HEK293 (cell line): Measurements from ENCODE around the gene COG6.

Source experiments
- CTCF ChIA-PET: fragments of 350-600 bp; formaldehyde crosslinking; extraction: SDS; loops from one replicate; lab custom pipeline; 2021; ENCODE audit warnings: antibody characterized with exemption; lab: Yijun Ruan, JAX
- POLR2A ChIA-PET: fragments of 300-600 bp; formaldehyde crosslinking; extraction: SDS; loops from one replicate; lab custom pipeline; 2020; ENCODE audit warnings: antibody characterized with exemption, inconsistent platforms; lab: Yijun Ruan, JAX
- H3K27ac ChIP-seq: fragments of 200-500 bp; sonication (Bioruptor generic); 2 replicates; pipeline ENCODE4 v1.5.1; 2014; ENCODE audit warnings: low read depth, low read length, control low read depth, inconsistent platforms; ENCODE audit errors: extremely low read depth
- H3K36me3 ChIP-seq, 2 experiments: fragments of 200-500 bp in 1 of 2; sonication (Bioruptor generic) in 1 of 2; 1 replicate in 1 of 2; 2 replicates in 1 of 2; pipeline ENCODE4 v1.5.1; 2014 to 2017; ENCODE audit warnings: inconsistent platforms in 2 of 2, low read length in 2 of 2; ENCODE audit not compliant: control insufficient read depth in 2 of 2, insufficient read depth in 1 of 2
- H3K4me1 ChIP-seq: fragments of 200-500 bp; sonication (Bioruptor generic); 2 replicates; pipeline ENCODE4 v1.5.1; 2014; ENCODE audit warnings: mild to moderate bottlenecking, low read length, inconsistent platforms; ENCODE audit not compliant: control insufficient read depth, insufficient read depth
- H3K4me3 ChIP-seq: 2 replicates; pipeline ENCODE4 v1.5.1; 2011; ENCODE audit warnings: low read depth, mild to moderate bottlenecking, control low read depth, low read length, moderate library complexity
- H3K9me3 ChIP-seq: fragments of 200-500 bp; sonication (Bioruptor generic); 2 replicates; pipeline ENCODE4 v1.5.1; 2014; ENCODE audit warnings: low read depth, low read length, inconsistent platforms; ENCODE audit not compliant: control insufficient read depth, insufficient read depth
- EGR2 ChIP-seq: fragments of 450-650 bp; formaldehyde crosslinking; IDR thresholded peaks from 2 replicates; pipeline ENCODE4 v1.5.1; 2016; ENCODE audit warnings: low read depth, missing biosample characterization, missing genetic modification characterization
- GLIS2 ChIP-seq: fragments of 450-650 bp; formaldehyde crosslinking; IDR thresholded peaks from 2 replicates; pipeline ENCODE4 v1.5.1; 2016; ENCODE audit warnings: missing biosample characterization, missing genetic modification characterization
- OSR2 ChIP-seq: fragments of 450-650 bp; formaldehyde crosslinking; IDR thresholded peaks from 2 replicates; pipeline ENCODE4 v1.5.1; 2016; ENCODE audit warnings: missing biosample characterization, missing genetic modification characterization
- SP2 ChIP-seq: fragments of 450-650 bp; formaldehyde crosslinking; IDR thresholded peaks from 2 replicates; pipeline ENCODE4 v1.5.1; 2016; ENCODE audit warnings: missing biosample characterization, missing genetic modification characterization
- ZBTB1 ChIP-seq: fragments of 450-650 bp; formaldehyde crosslinking; IDR thresholded peaks from 2 replicates; pipeline ENCODE4 v1.5.1; 2016; ENCODE audit warnings: missing biosample characterization, missing genetic modification characterization
- ZBTB48 ChIP-seq: fragments of 450-650 bp; formaldehyde crosslinking; IDR thresholded peaks from 2 replicates; pipeline ENCODE4 v1.5.1; 2016; ENCODE audit warnings: missing biosample characterization, missing genetic modification characterization
- ZEB2 ChIP-seq: fragments of 450-650 bp; formaldehyde crosslinking; IDR thresholded peaks from 2 replicates; pipeline ENCODE4 v1.5.1; 2016; ENCODE audit warnings: missing biosample characterization, missing genetic modification characterization
- ZNF121 ChIP-seq: fragments of 450-650 bp; formaldehyde crosslinking; IDR thresholded peaks from 2 replicates; pipeline ENCODE4 v1.5.1; 2016; ENCODE audit warnings: missing biosample characterization, missing genetic modification characterization
- ZNF169 ChIP-seq: fragments of 450-650 bp; formaldehyde crosslinking; IDR thresholded peaks from 2 replicates; pipeline ENCODE4 v1.5.1; 2016; ENCODE audit warnings: missing biosample characterization, missing genetic modification characterization
- ZNF350 ChIP-seq: fragments of 450-650 bp; formaldehyde crosslinking; IDR thresholded peaks from 2 replicates; pipeline ENCODE4 v1.5.0; 2017; ENCODE audit warnings: missing biosample characterization, mild to moderate bottlenecking, missing genetic modification characterization
- ZNF426 ChIP-seq: fragments of 450-650 bp; formaldehyde crosslinking; IDR thresholded peaks from 2 replicates; pipeline ENCODE4 v1.5.1; 2017; ENCODE audit warnings: missing biosample characterization, missing genetic modification characterization, mild to moderate bottlenecking, inconsistent platforms, moderate library complexity
- ZNF558 ChIP-seq: fragments of 450-650 bp; formaldehyde crosslinking; IDR thresholded peaks from 2 replicates; pipeline ENCODE4 v1.5.1; 2016; ENCODE audit warnings: missing biosample characterization, missing genetic modification characterization
- ZNF654 ChIP-seq: fragments of 450-650 bp; formaldehyde crosslinking; IDR thresholded peaks from 2 replicates; pipeline ENCODE4 v1.5.1; 2016; ENCODE audit warnings: low read depth, missing biosample characterization, missing genetic modification characterization
- ZNF747 ChIP-seq: fragments of 450-650 bp; formaldehyde crosslinking; IDR thresholded peaks from 2 replicates; pipeline ENCODE4 v1.5.1; 2016; ENCODE audit warnings: missing biosample characterization, missing genetic modification characterization
- ZNF777 ChIP-seq: fragments of 450-650 bp; formaldehyde crosslinking; IDR thresholded peaks from 2 replicates; pipeline ENCODE4 v1.5.1; 2017; ENCODE audit warnings: missing biosample characterization, missing genetic modification characterization, borderline replicate concordance
- ZNF837 ChIP-seq: fragments of 450-650 bp; formaldehyde crosslinking; IDR thresholded peaks from 2 replicates; pipeline ENCODE4 v1.5.1; 2016; ENCODE audit warnings: missing biosample characterization, missing genetic modification characterization
- ZXDB ChIP-seq: fragments of 450-650 bp; formaldehyde crosslinking; IDR thresholded peaks from 2 replicates; pipeline ENCODE4 v1.5.1; 2016; ENCODE audit warnings: missing biosample characterization, missing genetic modification characterization
- TF ChIP-seq, protein P1 (sequence below): fragments of 450-650 bp; formaldehyde crosslinking; IDR thresholded peaks from 2 replicates; pipeline ENCODE4 v1.5.1; 2016; ENCODE audit warnings: missing biosample characterization, missing genetic modification characterization, borderline replicate concordance
- TF ChIP-seq, protein P2 (sequence below): fragments of 450-650 bp; formaldehyde crosslinking; IDR thresholded peaks from 2 replicates; pipeline ENCODE4 v1.5.1; 2016; ENCODE audit warnings: missing biosample characterization, missing genetic modification characterization, borderline replicate concordance
- TF ChIP-seq, protein P3 (sequence below): fragments of 450-650 bp; formaldehyde crosslinking; IDR thresholded peaks from 2 replicates; pipeline ENCODE4 v1.5.1; 2016; ENCODE audit warnings: missing biosample characterization, missing genetic modification characterization

COG6 gene

DNA sequence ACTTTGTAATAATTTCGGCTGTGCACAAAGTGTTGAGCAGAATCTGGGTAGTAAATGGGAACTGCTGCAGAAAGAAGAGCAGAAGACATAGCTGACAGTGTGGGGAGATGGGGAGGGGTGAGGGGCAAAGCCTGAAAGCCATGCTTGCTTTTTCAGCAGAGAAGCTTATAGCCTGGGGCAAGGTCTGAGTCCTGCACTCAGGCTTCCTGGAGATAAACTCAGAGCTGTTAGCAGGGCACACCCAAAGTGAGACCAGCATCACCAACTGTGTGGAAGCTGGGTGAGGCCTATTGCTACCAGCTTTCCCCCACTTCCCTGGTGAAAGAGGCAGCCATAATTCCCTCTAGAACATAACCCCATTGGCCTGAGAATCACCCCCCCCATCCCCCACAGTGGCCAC is 36.9 kb upstream of the COG6 start (continued):
- TF ChIP-seq, protein P1, sequence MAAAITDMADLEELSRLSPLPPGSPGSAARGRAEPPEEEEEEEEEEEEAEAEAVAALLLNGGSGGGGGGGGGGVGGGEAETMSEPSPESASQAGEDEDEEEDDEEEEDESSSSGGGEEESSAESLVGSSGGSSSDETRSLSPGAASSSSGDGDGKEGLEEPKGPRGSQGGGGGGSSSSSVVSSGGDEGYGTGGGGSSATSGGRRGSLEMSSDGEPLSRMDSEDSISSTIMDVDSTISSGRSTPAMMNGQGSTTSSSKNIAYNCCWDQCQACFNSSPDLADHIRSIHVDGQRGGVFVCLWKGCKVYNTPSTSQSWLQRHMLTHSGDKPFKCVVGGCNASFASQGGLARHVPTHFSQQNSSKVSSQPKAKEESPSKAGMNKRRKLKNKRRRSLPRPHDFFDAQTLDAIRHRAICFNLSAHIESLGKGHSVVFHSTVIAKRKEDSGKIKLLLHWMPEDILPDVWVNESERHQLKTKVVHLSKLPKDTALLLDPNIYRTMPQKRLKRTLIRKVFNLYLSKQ (tag by site-specific recombination) = no peak
- TF ChIP-seq ZNF654 = no peak
- TF ChIP-seq, protein P2, sequence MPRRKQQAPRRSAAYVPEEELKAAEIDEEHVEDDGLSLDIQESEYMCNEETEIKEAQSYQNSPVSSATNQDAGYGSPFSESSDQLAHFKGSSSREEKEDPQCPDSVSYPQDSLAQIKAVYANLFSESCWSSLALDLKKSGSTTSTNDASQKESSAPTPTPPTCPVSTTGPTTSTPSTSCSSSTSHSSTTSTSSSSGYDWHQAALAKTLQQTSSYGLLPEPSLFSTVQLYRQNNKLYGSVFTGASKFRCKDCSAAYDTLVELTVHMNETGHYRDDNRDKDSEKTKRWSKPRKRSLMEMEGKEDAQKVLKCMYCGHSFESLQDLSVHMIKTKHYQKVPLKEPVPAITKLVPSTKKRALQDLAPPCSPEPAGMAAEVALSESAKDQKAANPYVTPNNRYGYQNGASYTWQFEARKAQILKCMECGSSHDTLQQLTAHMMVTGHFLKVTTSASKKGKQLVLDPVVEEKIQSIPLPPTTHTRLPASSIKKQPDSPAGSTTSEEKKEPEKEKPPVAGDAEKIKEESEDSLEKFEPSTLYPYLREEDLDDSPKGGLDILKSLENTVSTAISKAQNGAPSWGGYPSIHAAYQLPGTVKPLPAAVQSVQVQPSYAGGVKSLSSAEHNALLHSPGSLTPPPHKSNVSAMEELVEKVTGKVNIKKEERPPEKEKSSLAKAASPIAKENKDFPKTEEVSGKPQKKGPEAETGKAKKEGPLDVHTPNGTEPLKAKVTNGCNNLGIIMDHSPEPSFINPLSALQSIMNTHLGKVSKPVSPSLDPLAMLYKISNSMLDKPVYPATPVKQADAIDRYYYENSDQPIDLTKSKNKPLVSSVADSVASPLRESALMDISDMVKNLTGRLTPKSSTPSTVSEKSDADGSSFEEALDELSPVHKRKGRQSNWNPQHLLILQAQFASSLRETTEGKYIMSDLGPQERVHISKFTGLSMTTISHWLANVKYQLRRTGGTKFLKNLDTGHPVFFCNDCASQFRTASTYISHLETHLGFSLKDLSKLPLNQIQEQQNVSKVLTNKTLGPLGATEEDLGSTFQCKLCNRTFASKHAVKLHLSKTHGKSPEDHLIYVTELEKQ = no peak
- no peak for TF ChIP-seq ZNF426 (tag by site-specific recombination)
- TF ChIP-seq, protein P3, sequence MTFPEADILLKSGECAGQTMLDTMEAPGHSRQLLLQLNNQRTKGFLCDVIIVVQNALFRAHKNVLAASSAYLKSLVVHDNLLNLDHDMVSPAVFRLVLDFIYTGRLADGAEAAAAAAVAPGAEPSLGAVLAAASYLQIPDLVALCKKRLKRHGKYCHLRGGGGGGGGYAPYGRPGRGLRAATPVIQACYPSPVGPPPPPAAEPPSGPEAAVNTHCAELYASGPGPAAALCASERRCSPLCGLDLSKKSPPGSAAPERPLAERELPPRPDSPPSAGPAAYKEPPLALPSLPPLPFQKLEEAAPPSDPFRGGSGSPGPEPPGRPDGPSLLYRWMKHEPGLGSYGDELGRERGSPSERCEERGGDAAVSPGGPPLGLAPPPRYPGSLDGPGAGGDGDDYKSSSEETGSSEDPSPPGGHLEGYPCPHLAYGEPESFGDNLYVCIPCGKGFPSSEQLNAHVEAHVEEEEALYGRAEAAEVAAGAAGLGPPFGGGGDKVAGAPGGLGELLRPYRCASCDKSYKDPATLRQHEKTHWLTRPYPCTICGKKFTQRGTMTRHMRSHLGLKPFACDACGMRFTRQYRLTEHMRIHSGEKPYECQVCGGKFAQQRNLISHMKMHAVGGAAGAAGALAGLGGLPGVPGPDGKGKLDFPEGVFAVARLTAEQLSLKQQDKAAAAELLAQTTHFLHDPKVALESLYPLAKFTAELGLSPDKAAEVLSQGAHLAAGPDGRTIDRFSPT = no peak

DNA sequence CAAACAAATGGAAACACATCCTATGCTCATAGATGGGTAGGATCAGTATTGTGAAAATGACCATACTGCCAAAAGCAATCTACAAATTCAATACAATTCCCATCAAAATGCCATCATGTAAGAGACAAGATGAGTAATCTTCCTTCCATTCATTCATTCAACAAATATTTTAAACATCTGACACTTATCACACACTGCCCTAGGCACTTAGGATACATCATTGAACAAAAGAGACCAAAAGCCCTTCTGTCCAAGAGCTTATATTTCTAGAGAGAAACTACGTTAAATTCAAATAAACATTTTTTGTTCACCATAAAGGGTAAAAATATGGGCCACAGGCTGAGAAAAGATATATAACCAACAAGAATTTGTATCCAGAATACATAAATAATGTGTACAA is 32.0 kb upstream of the COG6 start:
- ChIA-PET CTCF (interaction anchor here (0.7 kb wide), 1 partner anchor 18 kb away, joined by 4 read pairs; no protein-coding TSS in a partner anchor), POLR2A (no interaction called here)
- Histone ChIP-seq H3K27ac (no peak overlapping the region), H3K4me3 (no peak overlapping the region), H3K36me3 (no peaks in the 10 kb centered on the region)
- TF ChIP-seq EGR2 (no peak), ZBTB48 (tag by site-specific recombination) (no peak), ZNF169 (tag by site-specific recombination) (no peak), SP2 (no peak), ZNF121 (tag by site-specific recombination) (no peak), ZXDB (tag by site-specific recombination) (no peak), ZNF747 (tag by site-specific recombination) (no peak), ZNF777 (no peak), ZEB2 (tag by site-specific recombination) (no peak), GLIS2 (tag by site-specific recombination) (no peak), OSR2 (no peak), ZBTB1 (no peak), ZNF837 (no peak), ZNF350 (no peak)
- TF ChIP-seq, all 188 proteins: peak for 0
- Histone ChIP-seq H3K9me3 (no peaks in the 10 kb centered on the region), H3K4me1 (no peaks in the 10 kb centered on the region)

DNA sequence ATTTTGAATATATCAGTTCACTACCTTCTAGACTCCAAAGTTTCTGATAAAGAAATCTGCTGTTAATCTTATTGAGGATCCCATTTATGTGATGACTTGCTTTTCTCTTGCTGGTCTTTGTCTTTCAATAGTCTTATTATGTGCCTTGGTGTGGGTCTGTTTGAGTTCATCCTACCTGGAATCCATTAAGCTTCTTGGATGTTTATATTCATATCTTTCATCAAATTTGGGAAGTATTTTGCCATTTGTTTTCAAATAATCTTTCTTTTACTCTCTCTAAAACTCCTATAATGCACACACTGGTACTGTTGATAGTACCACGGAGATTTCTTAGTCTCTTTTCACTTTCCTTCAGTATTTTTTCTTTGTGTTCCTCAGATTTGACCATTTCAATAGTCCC is 24.2 kb upstream of the COG6 start:
- ChIA-PET POLR2A (no interaction called here), CTCF (interaction anchor here (1.1 kb wide), 1 partner anchor 10 kb away, joined by 3 read pairs; no protein-coding TSS in a partner anchor)
- no peak overlapping the region for H3K4me3 ChIP-seq
- peak; percentile 97 for TF ChIP-seq ZNF558 (tag by site-specific recombination)
- TF ChIP-seq ZNF350 = no peak
- H3K36me3 ChIP-seq = no peaks in the 10 kb centered on the region
- no peaks in the 10 kb centered on the region for H3K9me3 ChIP-seq
- H3K4me1 ChIP-seq = no peaks in the 10 kb centered on the region
- H3K27ac ChIP-seq = no peak overlapping the region
